ENCODE measurements around the gene SMC1B. TPM values are rescaled to one million over a fixed set of nuclear protein-coding genes. Genes with fewer than 3 reads are reported as not detected.
A peak's percentile ranks its signal among the peaks of the same experiment; 100 is the strongest.
"Not testable (repeated sequence)": the region's sequence is repeated elsewhere in the genome, so short reads cannot be mapped to it uniquely, and the experiment has no call there.

Gene SMC1B
- total RNA-seq, 1 experiment from 2014 or later = 0.10 TPM

- Histone ChIP-seq H3K9me3 (ENCODE audit: control insufficient read depth, insufficient read depth, low read depth, low read length) (no peaks in the 10 kb centered on the region), H3K27ac (ENCODE audit: low read length) (no peak overlapping the region), H3K36me3 (ENCODE audit: control insufficient read depth, insufficient read depth, low read length) (no peaks in the 10 kb centered on the region), H3K4me3 (ENCODE audit: low read depth in 2 of 2, low read length in 2 of 2) (no peak overlapping the region), H3K27me3 (ENCODE audit: control insufficient read depth, insufficient read depth, low read length) (no peaks in the 10 kb centered on the region), H3K4me1 (ENCODE audit: control insufficient read depth, insufficient read depth, low read length) (no peaks in the 10 kb centered on the region; the same call in 1 of the 2 replicates)
- ATAC-seq = no peak
- ChIA-PET POLR2A (interaction anchor here (0.6 kb wide), 1 partner anchor 49 kb away, joined by 5 read pairs; no protein-coding TSS in a partner anchor), CTCF (no interaction called here)
- TF ChIP-seq CTCF (IDR thresholded peaks at IDR 0.05) = no peak
- in situ Hi-C loops (cut with HindIII; ENCODE audit: low pct_unique_long_range_greater_than_20kb, low sequenced_read_pairs) = no loop called here
- no peak for DNase-seq (ENCODE audit: low read depth, low spot score)
- BruUV-seq (replicated peaks) = no TSS peak
- intact Hi-C loops (cut with micrococcal nuclease; ENCODE audit: unreplicated experiment) = loop anchor here (5.0 kb wide), 1 partner anchor 108 kb away; no protein-coding TSS in a partner anchor
These were observed 30.8 kb upstream of the SMC1B start for GRCh38 chr22:45444168-45444567.

- DNase-seq (ENCODE audit: low read depth, low spot score) (no peak), ATAC-seq (no peak)
- Histone ChIP-seq H3K4me3 (ENCODE audit: low read depth in 2 of 2, low read length in 2 of 2) (no peak overlapping the region), H3K36me3 (ENCODE audit: control insufficient read depth, insufficient read depth, low read length) (no peaks in the 10 kb centered on the region), H3K9me3 (ENCODE audit: control insufficient read depth, insufficient read depth, low read depth, low read length) (no peaks in the 10 kb centered on the region), H3K27me3 (ENCODE audit: control insufficient read depth, insufficient read depth, low read length) (no peaks in the 10 kb centered on the region), H3K27ac (ENCODE audit: low read length) (no peak overlapping the region), H3K4me1 (ENCODE audit: control insufficient read depth, insufficient read depth, low read length) (no peaks in the 10 kb centered on the region; the same call in 1 of the 2 replicates)
- intact Hi-C loops (cut with micrococcal nuclease; ENCODE audit: unreplicated experiment) = loop anchor here (5.0 kb wide), 1 partner anchor 110 kb away; no protein-coding TSS in a partner anchor
- POLR2A ChIA-PET = no interaction called here
- TF ChIP-seq POLR2AphosphoS5 (IDR thresholded peaks at IDR 0.05; ENCODE audit: low read depth, low read length) = no peak
- in situ Hi-C loops (cut with HindIII; ENCODE audit: low pct_unique_long_range_greater_than_20kb, low sequenced_read_pairs) = no loop called here
- BruUV-seq (replicated peaks) = no TSS peak
- CTCF ChIA-PET = interaction anchor here (0.6 to 1.0 kb wide), 6 partner anchors 53 to 536 kb away, joined by 3 to 11 read pairs (median 4); no protein-coding TSS in a partner anchor
These were observed 28.7 kb upstream of the SMC1B start for GRCh38 chr22:45442116-45442515.

- Histone ChIP-seq H3K27ac (ENCODE audit: low read length) (no peak overlapping the region), H3K4me1 (ENCODE audit: control insufficient read depth, insufficient read depth, low read length) (no peaks in the 10 kb centered on the region; the same call in 1 of the 2 replicates), H3K36me3 (ENCODE audit: control insufficient read depth, insufficient read depth, low read length) (no peaks in the 10 kb centered on the region), H3K27me3 (ENCODE audit: control insufficient read depth, insufficient read depth, low read length) (no peaks in the 10 kb centered on the region), H3K4me3 (ENCODE audit: low read depth in 2 of 2, low read length in 2 of 2) (no peak overlapping the region), H3K9me3 (ENCODE audit: control insufficient read depth, insufficient read depth, low read depth, low read length) (no peaks in the 10 kb centered on the region)
- CTCF ChIA-PET = interaction anchor here (0.6 to 1.0 kb wide), 6 partner anchors 60 to 404 kb away, joined by 3 to 10 read pairs (median 4); no protein-coding TSS in a partner anchor
- ATAC-seq (peak; percentile 98), DNase-seq (ENCODE audit: low read depth, low spot score) (peak; percentile 17)
- intact Hi-C loops (cut with micrococcal nuclease; ENCODE audit: unreplicated experiment) = loop anchor here (5.0 kb wide), 1 partner anchor 111 kb away; no protein-coding TSS in a partner anchor
- in situ Hi-C loops (cut with HindIII; ENCODE audit: low pct_unique_long_range_greater_than_20kb, low sequenced_read_pairs) = no loop called here
- no peak for TF ChIP-seq SIN3A (IDR thresholded peaks at IDR 0.05; ENCODE audit: borderline replicate concordance, insufficient read depth, low read depth, low read length)
- TF ChIP-seq CTCF (IDR thresholded peaks at IDR 0.05) = peak; percentile 80
- POLR2A ChIA-PET = interaction anchor here (0.6 kb wide), 1 partner anchor 264 kb away, joined by 5 read pairs; no protein-coding TSS in a partner anchor
- BruUV-seq (replicated peaks) = no TSS peak
These were observed 27.7 kb upstream of the SMC1B start for GRCh38 chr22:45441138-45441537.

- POLR2A ChIA-PET = interaction anchor here (0.6 kb wide), 1 partner anchor 265 kb away, joined by 5 read pairs; no protein-coding TSS in a partner anchor
- H3K27ac ChIP-seq (ENCODE audit: low read length); H3K36me3 ChIP-seq (ENCODE audit: control insufficient read depth, insufficient read depth, low read length); H3K27me3 ChIP-seq (ENCODE audit: control insufficient read depth, insufficient read depth, low read length); H3K9me3 ChIP-seq (ENCODE audit: control insufficient read depth, insufficient read depth, low read depth, low read length); in situ Hi-C loops (cut with HindIII; ENCODE audit: low pct_unique_long_range_greater_than_20kb, low sequenced_read_pairs); H3K4me3 ChIP-seq (ENCODE audit: low read depth in 2 of 2, low read length in 2 of 2); DNase-seq (ENCODE audit: low read depth, low spot score); H3K4me1 ChIP-seq (ENCODE audit: control insufficient read depth, insufficient read depth, low read length); BruUV-seq (replicated peaks): not testable (repeated sequence)
- CTCF ChIA-PET = interaction anchor here (0.7 to 1.0 kb wide), 2 partner anchors 61 to 113 kb away, joined by 3 to 10 read pairs; no protein-coding TSS in a partner anchor
- ATAC-seq = peak; percentile 15; the same call in 1 of the 2 replicates
- intact Hi-C loops (cut with micrococcal nuclease; ENCODE audit: unreplicated experiment) = loop anchor here (5.0 kb wide), 1 partner anchor 112 kb away; no protein-coding TSS in a partner anchor
These were observed 27.3 kb upstream of the SMC1B start for GRCh38 chr22:45440688-45441087.
